IPS-NIHi11 (cell line): Measurements from ENCODE around the gene KMT2D.
A peak's percentile ranks its signal among the peaks of the same experiment; 100 is the strongest.

ENCODE experiments used
- DNase-seq: peaks from one replicate; pipeline ENCODE4 v3.0.0; 2012; ENCODE audit warnings: mixed read lengths, low spot score

KMT2D gene

GRCh38 chr12:49060237-49061156 is at the start of gene KMT2D:
TSS of gene KMT2D (minus strand) at chr12:49060794. CDS start at chr12:49055324, 5,470 bp downstream.
- peak; percentile 99 for DNase-seq

DNA sequence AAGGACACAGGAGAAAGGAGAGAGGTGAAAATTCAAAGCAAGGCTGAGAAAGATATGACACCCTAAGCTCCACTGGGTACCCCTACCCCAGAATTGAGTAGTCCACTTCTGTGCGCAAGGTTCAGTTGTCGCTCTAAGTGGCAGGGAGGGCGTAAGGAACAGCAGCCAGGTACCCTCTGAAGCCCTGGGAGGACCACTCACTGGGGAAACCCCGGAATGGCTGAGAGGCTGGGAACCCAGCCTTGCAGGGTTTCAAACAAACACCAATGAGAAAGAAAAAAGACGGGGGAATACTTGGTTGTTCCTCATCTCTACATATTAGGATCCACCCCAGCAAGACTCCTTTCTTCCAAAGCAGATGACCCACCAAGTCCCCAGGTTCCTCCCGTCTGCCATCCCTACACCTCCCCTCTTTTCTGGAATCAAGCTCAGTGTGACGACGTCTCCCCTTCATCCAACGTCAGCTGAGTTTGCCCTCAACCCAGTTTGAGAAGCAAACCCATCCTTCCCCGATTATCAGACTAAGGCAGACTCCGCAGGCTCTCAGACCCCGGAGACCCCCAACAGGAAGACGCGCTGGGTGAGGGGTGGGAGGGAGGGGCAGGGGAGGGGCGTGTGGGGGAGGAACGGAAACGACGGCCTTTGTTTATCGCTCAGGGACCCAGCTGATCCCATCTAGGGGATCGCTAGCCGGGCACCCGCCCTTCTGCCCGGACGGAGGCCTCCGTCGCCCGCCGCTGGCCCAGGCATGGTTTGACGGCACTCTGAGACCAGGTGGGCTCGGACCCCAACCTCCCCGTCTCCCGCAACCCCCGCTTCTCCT is 49.3 kb upstream of the KMT2D start:
- DNase-seq, result peak; percentile 75

DNA sequence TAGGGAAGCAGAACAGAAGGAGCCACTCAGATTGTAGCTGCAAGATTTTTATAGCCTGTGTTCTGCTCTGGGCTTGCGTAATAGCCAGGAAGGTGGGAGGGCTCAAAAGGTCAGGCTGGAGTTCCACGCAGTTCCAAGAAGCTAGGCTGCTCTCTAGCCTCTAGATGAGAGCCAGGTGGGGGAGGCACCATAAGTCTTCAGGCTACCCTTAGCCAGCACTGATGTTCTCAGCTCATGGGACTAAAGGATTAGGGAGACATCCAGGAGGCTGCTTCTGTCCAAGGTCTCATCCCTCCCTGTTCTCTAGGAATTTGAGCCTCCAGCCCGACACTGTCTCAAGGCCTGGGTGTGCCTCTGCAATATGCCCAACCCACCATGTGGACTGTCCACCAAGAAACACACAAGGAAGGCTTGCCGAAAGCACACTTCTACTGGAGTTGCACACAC is 48.4 kb upstream of the KMT2D start:
- DNase-seq, result no peak

- DNase-seq, result no peak
Observed at GRCh38 chr12:49105504-49106084, 45.0 kb upstream of the KMT2D start.

DNA sequence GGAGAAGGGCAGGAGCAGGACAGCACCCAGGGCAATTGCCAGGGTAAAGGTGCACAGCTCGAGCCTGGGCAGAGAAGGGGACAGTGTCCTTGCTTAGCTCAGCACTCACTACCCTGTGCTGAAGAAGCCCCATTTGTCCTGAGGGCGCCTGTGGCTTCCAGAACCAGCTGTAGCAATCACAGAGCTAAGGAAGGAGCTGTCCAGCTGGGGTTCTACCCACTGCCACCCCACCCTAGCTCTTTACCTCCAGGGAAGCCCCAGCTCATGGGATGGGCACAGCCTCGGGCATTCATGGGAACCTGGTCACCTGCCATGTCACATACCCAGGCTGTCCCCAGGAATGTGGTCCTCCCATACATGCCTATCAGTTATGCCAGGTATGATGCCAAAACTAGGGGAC is 44.2 kb upstream of the KMT2D start:
- no peak for DNase-seq

DNA sequence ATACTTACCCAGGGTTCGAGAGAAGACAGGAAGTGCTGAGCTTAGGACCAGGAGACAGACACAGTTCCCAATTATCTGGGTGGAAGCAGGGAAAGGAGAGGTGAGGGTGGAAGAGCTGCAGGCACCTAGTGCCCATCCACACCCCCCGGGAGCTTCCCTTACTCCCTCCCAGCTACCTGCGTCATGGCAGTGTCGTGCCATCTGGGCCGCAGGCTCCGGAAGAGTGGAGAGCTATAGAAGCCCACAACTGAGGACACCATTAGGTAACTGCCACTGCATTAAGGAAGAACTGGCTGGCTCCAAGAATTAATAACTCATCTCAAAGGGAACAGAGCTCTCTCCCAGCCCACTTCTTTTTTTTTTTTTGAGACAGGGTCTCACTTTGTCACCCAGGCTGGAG is 39.8 kb upstream of the KMT2D start:
- no peak for DNase-seq

GRCh38 chr12:49098703-49099102 is 38.1 kb upstream of the KMT2D start:
- no peak for DNase-seq

DNA sequence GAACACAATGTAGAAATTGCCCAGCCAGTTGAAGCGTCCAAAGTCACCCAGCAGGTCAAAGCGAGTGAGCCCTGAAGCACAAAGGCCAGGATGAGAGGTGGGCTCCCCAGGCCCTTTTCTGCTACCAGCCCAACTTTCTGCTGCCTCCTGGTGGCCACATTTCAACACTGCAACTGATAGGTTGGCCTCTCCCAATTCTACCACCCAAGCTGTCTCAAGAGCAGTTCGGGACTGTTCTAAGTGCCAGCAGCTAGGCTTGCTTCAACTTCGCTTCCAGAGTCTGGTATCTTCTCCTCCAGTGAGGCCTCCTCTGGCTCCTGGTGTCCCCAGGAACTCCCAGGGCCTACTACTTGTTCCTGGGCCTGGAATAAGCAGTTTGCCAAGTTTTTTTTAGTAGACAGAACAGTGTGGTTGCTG is 37.4 kb upstream of the KMT2D start:
- peak; percentile 85 for DNase-seq

- no peak for DNase-seq
Observed at GRCh38 chr12:49097381-49097780, 36.8 kb upstream of the KMT2D start.

DNA sequence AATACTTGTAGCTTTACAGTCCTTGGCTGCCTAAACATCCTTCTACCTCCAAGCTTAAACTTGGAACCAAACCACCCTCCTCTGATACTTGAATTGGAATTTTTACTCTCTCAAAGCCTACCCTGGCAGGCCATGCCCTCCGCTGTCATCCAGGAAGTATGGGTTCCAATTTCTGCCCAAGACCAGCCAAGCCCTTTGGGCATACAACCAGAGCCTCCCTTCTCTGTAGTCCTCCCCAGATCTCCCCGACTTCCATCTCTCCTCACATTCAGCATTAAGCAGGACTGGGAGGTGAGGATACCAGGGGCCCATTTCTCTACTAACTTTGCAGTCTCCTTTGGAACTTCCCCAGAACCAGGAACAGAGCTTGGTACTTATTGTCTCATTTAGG is 34.4 kb upstream of the KMT2D start:
- DNase-seq, result no peak

- peak; percentile 80 for DNase-seq
Observed at GRCh38 chr12:49094160-49094974, 33.8 kb upstream of the KMT2D start, which contains the start of gene DHH. TSS of gene DHH (minus strand) at chr12:49094801. CDS start at chr12:49094512, 289 bp downstream.

- DNase-seq, result peak; percentile 42
Observed at GRCh38 chr12:49093792-49094159, 33.2 kb upstream of the KMT2D start.

DNA sequence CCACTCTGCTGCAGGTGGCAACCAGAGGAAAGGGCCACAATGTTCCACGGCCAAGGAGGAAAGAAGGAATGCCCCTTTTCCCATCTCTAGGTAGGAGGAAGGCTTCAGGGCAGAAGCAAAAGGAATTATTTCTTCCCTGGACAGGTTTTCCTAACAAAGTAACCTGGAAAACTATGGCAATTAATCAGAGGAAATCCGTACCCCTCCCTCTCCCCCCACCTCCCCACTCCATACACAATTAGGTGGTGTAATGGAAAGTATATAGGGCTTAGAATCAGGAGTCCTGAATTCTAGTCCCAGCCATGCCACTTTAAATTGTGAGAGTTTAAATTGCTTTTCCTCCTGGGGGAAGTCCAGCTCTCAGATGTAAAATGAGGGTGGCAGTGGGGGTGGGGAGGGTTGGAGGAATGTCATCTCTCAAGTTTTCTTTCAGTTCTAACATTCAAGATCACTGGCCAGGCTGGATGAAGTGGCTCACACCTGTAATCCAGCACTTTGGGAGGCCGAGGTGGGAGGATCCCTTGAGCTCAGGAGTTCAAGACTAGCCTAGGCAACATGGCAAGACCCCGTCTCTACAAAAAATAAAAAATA is 32.3 kb upstream of the KMT2D start:
- no peak for DNase-seq

GRCh38 chr12:49092086-49092815 is 31.7 kb upstream of the KMT2D start:
- DNase-seq, result peak; percentile 76

DNA sequence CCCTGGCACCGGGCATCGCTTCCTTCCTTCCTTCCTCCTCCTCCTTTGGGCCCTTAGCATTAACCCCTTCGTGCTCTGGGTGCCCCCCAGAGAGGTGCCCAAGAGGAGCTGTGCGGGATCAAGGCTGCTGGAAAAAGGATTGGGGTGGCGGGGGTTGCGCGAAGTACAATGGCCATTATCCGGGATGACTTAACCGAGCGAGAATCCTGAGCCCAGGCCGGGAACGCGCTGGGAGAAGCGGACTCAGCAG is 31.2 kb upstream of the KMT2D start:
- DNase-seq, result no peak

DNA sequence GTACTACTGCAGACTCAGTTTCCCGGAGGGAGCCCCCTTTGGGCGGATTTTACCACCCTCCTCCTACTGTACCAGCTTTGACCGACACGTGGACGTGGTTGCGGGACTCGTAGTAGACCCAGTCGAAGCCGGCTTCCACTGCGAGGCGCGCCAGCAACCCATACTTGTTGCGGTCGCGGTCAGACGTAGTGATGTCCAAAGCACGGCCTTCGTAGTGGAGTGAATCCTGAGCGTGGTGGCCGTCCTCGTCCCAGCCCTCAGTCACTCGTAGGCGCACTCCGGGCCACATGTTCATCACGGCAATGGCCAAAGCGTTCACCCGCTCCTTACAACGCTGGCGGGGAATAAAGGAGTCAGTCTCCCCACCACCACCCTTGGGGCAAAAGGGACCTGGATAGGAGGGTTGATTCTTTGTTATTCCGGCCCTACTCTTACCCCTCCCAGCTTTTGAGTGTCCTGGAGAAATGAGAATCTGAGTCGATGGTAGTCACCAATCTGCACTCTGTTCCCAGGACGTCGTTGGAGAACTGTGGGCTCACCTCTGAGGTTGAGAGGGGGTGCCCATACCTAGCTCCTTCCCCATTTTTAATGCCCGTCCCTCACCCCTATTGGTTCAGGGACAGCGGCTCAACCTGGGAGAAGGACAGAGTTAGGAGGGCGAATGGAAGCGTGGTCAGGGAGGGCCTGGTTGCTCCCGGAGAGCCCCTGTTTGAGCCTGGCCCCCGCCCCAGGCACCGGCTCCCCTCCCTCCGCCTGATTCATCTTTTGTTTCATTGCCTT is 30.7 kb upstream of the KMT2D start:
- DNase-seq, result no peak

DNA sequence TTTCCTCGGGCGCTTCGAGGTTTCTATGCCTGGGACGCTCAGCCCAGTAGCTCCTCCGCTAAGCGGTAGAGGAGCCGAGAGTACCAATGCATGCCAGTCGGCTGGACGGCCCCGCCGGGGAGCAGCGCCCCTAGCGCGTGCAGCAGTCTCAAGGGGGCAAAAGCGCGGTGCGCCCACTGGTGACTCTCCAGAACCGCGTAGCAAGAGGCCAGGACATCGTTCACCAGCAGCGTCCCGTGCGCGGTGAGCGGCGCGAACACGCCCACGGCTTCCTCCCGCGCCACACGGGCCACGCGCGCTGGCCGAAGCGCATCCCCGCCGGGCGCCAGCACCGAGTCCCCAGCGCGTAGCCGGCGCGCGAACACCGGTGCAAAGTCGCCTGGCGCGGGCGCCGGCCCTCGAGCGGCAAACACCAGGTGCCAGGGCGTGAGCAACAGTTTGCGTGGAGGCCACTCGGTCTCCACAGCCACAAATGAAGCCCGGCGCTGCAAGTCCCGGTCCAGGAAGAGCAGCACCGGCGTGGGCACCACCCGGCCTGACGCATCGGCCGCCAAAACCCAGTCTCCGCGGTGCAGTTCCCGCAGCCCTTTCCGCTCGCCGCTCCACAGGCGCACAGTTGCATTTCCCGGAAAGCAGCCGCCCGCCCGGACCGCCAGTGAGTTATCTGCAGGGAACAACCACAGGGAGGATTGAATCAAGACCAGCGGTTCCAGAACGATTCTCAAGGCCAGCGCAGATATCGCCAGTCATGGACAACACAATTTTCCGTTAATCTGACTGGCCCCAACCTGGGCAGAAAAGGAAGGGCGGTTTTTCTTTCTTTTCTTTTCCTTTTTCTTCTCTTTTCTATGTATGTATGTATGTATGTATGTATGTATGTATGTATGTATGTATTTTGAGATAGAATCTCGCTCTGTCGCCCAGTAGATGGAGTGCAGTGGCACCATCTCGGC is 29.5 kb upstream of the KMT2D start:
- peak; percentile 50 for DNase-seq

DNA sequence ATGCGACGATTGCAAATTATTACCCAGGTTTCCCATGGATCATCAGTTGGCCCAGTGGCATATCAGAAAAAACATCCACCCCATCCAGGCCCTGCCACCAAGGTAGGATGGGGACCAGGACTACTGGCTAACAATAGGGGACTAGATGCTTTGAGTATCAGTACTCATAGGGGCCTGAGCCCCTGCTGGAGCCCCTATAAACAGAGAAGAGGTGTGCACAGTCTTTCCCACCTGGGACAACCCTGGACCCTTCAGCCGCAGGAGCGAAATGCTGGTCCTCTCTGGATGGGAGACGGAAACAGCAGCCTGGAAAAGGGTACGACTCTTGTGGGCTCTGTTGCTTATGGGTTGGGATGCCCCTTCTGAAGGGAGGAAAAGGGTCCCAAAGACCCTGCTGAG is 28.3 kb upstream of the KMT2D start:
- DNase-seq, result no peak
